HG03139 (cell line): ENCODE results near the gene NDUFAF8.
"Not testable (repeated sequence)": the region's sequence is repeated elsewhere in the genome, so short reads cannot be mapped to it uniquely, and the experiment has no call there.

Experiments used
- ATAC-seq: cut with Tn5 transposase; IDR thresholded peaks from one replicate; pipeline ENCODE4 v1.9.1; 2021; ENCODE audit not compliant: unreplicated experiment

Gene NDUFAF8

DNA sequence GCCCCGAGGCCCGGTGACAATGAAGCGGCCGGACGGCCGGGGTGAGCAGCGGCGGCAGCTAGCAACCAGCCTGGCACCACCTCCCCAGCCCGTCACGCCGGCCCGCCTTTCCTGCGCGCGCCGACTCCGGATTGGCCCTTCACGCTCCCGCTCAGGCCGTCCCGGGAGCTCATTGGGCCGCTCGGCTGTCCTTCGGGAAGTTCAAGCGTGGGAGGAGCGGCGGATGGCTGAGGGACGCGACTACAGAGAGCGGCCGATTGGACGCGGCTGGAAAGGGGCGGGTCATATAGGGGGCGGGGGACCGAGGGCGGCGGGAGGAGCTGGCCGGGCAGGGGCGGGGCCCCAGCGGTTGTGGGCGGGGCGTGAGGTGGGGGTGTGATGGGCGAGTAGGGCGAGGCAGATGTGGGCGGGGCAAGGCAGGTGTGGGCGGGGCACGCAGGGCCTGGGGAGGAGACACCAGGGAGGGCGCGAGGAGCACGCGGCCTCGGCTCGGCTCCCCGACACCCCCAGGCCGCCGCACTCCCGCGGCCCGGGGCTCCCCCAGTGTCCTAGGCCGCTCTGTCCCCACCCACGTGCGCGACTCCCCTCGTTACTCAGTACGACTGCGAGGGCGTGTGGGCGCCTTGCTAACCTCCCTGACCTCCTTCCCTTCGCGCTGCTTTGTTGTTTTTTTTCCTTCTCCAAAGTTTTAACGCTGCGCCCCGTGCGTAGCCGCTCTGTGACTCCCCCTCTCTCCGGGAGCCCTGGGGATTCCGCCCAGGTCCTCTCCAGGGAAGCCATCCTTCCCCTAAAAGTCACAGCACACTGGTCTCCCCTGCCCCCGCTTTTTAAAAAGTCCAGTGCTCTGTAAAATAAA lies 16.0 kb upstream of the NDUFAF8 start, which contains the start of gene CEP131:
Gene CEP131, minus strand, starts transcription at position 60 of the 856 bp plus-strand sequence. CDS start 2,909 bp downstream, outside the sequence.
- ATAC-seq, result peak; percentile 92

DNA sequence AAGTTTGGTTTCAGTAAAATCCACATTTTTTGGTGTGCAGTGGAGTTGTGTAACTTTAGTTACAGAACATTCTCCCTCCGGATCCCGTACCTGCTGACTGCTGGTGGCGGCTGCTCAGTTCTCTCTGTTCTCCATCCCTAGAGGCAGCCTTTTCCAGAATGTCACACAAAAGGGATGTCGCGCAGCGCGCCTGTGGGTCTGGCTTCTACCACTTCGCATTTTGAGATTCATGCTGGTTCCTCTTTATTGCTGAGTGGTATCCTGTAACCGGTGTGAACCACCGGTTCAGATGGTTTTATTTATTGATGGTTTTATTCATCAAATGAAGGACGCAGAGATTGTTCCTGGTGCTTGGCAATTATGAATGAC lies 15.4 kb upstream of the NDUFAF8 start:
- no peak for ATAC-seq

DNA sequence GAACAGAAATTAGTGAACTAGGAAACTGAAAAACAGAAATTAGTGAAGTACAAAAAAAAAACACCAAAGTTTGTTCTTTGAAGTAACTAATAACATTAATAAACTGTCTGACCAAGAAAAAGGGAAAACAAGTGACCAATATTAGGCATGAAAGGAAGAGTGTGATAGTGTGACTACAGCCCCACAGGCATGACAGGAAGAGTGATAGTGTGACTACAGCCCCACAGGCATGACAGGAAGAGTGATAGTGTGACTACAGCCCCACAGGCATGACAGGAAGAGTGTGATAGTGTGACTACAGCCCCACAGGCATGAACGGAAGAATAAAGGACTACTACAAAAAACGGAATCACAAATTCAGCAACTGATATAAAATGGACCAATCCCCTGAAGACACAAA lies 11.5 kb upstream of the NDUFAF8 start:
- not testable (repeated sequence) for ATAC-seq

DNA sequence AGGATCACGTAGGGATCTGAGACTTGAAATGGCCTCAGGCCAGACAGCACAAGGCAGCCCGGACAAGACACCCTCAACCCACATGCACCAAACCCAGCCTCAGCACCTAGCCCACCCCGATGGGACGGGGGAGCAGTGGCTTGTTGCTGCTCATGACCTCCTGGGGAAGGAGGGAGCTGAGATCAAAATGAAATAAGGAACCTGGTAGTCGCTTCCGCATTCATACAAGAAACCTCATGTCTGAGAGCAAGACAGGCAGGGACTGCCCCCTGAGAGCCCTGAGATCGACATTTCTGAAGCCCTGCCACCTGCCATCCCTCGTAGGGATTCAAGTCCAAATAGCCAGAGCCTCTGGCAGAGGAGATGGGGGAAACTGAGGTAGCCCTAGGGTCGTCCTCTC lies 10.7 kb upstream of the NDUFAF8 start:
- ATAC-seq, result no peak

DNA sequence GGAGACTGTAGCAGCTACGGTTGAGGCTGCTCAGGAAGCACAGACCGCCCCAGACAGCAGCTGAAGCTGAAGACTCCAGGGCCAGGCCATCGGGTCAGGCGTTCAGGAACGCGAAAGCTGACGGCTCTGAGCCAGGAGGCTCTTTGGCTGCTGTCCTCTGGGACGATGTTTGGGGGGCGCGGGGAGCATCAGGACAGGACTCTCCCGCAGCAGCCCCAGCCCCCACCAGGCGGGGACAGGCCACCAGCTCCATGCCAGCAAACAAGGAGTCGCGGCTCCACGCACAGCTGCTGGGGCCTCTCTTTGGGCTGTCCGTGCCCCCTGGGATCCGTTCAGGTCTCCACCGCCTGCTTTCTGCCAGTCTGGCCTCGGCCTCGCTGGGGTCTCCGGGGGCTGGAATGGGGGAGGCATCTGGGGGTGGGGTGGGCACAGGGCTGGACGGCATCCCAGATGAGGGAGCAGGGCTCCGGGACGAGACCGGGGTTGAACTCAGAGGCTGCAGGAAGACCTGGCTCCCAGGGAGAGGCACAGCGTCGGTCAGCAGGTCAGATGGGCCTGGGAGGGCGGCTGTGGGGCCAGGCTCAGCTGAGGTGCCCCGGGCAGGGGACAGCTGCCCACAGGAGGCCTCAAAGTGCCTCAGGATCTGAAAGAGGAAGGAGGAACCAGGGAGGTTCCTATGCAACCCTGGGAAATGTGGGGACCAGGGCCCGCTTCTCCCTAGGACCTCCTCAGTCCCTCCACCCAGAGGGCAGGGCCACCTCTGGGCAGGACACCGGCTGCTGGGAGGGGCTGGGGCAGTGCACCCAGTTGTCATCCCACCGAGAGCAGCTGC lies 10.1 kb upstream of the NDUFAF8 start:
- no peak for ATAC-seq

DNA sequence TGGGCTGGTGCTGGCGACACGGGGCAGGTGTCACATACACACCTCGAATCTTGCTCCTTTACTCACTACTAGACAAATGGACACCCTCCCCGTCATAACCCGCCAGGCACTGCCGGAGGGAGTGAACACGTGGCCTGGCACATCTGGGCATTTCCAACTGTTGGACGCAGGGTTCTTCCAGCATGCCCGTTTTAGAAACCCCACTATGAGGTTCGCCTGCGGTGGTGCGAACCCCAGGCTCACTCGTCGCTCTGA lies 9.5 kb upstream of the NDUFAF8 start:
- ATAC-seq, result no peak

DNA sequence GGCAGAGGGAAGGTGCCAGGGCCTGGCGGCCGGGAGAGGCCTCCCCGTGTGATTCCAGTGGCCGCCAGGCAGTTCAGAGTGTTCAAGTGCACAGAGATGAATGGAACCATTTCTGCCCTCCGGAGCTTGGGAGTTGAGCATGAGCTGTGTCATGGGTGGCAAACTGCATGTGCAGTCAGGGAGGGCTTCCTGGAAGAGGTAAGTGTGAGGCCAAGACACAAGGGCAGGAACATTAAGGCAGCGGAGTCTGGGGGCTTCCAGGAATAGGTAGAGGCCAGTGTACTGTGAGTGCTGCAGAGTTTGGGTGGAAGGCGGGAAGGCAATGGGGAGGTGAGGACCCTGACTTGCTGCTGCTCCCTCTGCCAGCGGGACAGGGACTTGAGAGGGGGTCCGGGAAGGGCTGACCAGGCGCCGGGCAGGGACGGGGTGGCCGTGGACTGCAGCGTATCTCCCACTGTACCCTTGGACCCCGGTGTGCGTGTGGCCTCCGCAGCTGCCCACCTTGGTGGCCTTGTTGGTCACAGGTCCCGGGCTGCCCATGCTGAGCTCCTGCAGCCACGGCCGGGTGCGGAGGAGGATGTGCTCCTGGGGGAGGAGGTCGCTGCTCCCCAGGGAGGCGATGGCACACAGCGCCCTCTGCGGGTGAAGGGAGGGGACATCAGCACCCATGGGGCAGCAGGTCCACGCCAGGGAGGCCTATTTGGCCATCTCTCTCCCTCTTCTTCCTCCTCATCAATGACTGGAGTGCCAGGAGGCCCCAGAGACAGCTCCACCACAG lies 8.9 kb upstream of the NDUFAF8 start:
- ATAC-seq, result no peak

DNA sequence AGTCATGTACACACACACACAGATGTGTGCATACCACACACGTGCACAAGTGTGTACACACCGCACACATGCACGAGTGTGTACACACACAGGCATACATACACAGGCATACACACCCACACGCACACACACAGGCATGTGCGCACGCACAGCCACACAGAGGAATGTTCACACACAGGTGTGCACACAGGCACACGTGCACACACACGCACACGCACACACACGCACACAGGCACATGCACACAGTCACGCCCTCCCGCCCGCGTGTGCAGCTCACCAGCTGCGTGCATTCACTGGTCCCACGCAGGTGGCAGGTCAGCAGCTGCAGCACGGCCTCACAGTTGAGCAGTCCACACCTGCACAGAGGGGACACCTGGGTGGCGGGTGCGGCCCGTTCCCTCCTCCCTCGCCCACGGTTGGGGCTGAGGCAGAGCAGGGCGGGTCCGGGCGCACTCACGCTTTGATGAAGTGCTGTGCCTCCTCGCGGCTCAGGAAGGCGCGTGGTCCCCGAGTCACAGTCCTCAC lies 7.9 kb upstream of the NDUFAF8 start:
- no peak for ATAC-seq

DNA sequence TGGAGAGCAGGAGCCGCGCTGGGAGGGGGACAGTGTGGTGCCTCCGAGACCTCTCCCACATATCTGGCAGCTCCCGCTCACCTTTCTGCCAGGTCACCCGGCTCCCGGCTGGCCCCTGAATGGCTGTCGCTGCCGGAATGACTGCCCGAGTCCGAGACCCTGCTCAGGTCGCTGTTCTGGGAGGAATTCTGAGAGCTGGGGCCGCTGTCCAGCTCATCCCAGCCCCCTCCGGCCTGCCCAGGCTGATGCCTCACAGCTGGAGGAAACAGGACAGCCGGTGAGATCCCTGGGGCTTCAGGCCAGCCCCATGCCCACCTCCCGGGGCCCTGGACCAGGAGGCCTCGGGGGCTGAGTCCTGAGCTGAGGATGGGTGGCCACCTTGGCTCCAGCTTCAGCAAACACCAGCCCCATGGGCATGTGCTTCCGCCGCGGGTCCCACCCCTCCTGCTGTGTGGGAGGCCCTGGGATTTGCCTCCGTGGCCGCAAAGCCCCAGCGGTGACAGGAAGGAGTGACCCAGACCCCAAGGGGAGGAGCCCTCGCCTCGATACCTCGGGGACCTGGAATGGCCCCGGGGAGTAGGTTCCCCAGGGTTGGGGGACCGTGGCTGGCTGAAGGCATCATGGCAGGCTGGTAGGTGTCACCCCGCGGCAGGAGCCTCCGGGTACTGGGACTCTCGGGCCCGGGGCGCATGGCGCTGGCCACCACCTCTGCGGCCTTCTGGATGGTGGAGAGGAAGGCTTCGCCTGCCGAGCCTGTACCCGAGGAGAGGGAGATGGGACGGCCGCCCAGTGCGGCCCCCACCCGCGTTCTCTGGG lies 7.1 kb upstream of the NDUFAF8 start:
- no peak for ATAC-seq

DNA sequence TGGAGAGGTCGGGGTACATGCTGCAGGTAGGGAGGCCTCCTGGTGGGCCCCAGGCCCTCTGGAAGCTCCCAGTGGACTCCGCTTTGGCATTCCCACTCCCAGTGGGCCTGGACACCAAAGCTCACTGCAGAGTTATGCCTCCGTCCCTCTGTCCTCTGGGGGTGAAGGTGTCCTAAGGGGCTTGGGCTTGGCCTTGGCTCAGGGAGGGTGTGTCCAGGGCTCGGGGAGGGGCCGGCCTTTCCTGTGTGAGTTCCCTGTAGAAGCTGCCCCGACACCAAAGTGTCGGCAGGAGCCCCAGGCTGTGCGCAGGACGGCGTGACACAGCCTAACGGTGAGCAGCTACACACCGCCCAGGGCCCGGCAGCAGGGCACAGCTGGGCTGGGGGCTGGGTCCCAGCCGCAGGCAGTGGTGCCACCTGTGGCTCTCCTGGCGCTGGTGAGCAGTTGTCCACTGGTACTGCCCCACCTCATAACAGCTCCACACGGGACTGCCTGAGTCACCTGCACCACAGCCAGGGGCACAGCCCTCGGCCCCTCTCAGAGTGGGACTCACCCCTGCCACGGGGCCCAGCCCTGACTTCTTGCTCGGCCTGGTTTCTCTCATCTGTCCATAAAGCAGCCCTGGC lies 6.4 kb upstream of the NDUFAF8 start:
- no peak for ATAC-seq

DNA sequence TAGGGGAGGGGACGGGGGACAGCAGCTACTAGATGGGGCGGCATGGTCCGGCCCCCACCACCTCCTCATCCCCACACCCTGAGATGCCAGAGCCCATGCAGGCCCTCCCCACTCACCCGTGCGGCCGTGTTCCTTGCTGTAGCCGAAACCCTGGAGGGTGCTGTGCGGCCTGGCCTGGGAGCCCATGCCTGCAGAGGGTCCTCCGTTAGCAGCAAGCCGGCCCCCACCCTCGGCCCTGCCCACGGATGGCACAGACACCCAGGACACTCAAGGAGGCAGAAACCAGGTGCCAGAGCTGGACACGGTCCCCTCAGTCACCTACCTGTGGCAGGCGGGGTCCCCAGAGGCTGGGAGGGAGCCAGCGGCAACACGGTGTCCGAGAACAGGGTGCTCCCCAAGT lies 5.8 kb upstream of the NDUFAF8 start:
- no peak for ATAC-seq

DNA sequence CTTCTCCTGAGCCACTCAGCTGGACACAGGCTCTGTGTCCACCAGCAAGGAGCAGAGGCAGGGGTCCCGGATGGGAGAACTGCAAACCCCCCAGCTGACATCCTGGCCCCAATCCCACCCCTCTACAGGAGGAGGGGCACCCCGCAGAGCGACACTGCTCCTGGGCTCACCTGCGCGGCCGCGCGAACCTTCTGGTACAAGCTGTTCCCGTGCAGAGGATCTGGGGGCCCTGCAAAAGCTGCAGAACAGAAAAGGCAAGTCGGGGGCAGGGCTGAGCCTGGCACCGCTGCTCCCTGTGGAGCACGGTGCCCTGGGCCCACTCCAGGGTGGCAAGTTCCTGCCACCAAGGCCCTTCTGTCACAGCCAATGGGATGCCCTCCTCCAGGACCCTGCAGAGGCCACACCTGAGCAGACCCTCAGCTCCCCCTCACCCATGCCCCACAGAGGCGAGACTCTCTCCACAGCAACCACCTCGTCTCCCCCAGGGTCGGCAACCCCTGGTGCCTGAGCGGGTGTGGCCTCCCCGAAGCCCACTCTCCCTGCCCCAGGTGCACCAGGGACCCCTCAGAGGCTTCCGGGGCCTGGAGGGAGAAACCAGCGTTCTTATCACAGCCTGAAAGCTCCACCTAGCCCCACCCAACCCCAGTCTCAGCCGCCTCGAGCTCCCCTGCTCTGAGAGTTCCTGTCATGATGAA lies 5.2 kb upstream of the NDUFAF8 start:
- no peak for ATAC-seq

DNA sequence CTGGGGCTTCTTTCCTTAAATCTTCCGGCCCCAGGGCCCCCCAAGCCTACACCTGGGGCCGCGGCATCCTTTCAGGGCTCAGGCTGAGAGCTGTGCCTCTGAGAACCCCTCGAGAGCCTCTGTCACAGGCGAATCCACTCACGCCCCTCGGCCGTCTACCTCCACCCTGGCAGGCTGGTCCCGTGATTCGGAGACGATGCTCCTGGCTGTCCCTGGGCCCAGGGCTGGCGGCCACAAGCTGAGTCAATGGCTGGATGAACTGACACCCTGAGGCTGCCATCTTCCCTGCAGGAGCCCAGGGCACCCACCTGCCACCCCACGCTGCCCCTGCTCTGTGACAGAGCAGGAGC lies 4.6 kb upstream of the NDUFAF8 start:
- no peak for ATAC-seq

DNA sequence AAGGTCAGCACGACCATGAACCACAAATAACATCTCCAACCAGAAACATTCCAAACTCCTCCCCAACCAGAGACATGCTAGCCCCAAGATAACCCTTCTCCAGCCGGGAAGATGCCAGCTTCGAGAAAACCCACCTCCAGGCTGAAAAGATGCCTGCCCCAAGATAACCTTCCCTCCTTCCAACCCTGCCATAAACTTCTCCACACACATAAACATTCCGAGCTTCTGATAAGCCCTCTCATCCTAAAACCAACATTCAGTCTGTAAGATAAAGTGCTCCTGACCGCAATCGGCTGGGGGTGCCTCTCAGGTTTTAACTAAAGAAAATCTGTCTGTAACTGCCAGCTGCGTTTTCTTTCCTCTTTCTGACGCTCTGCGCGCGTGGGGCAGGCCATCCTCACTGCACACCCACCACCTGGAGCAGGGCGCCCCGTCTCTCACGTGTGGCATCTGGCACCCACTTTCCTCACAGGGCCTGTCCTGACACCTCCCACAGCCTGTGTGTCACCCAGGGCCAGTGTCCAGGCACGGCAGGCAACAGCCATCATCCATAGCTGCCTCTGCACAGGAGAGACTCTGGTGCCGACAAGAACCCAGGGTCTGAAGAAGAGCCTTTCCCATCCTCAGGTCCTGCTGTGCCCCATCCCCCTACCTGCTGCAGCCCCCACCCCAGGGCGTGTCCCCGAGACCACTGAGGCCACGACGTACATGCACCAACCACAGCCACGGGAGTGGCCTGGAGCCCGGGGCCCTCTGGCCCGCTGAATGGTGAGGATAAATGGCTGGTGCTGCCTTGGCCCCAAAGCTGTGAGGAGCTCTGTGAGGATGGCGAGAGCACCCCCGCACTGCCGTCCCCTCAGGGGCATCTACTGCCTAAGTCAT lies 3.9 kb upstream of the NDUFAF8 start:
- ATAC-seq, result no peak

DNA sequence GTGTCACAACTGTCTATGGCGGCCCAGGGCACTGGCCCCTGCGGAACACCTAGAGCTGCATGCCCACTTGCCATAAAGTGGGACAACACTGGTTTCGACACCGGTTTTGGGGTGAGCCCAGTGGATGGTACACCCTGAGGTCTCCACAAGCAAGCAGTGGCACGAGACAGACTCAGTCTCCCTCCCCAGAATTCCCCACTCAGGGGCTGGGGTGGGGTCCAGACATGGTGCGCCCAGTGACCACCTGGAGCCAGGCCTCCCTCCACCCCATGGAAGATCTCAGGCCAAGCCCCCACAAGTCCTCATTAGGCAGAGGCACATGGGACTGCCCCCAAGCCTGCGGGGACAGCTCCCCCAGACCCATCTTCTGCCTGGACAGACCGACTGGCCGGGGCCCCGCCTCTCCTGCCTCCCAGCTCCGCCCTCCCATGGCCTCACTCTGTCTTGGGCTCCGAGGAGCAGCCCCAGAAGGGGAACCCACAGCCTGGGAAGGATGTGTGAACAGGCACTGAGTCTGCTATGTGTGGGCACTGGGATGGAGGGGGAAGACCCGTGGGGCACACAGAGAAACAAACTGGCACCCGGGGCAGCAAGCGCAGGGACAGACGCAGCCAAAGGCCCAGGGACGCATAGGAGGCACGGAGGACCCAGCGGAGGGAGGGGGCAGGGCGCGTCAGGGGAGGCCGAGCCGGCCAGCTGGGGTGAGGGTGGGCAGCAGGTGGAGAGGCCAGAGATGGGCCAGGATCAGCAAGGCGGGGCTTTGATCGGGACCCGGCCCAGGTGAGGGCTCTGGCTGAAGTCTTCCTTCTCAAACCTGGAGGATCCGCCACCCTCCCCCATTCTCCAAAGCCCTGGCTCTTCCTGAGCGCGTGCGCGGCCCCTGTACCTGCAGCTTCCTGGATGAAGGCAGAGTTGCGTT lies 3.0 kb upstream of the NDUFAF8 start:
- ATAC-seq, result no peak

DNA sequence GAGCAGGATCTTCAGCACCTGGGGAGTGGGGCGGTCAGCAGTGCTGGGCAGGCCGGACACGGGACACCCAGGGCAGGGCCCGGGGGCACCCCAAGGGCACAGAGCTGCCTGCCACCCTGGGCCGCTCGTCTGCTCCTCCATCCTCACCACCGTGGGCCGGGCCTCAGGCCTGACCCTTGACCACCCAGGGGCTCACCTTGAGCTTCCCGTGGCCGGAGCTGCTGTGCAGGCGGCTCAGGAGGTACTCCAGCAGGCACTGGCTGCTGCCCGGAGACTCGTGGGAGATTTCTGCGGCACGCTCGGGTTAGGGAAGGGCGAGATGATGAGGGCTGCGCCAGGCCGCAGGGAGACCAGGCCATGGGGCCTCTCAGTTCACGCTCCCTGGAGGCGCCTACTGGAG lies 2.3 kb upstream of the NDUFAF8 start:
- ATAC-seq, result no peak

DNA sequence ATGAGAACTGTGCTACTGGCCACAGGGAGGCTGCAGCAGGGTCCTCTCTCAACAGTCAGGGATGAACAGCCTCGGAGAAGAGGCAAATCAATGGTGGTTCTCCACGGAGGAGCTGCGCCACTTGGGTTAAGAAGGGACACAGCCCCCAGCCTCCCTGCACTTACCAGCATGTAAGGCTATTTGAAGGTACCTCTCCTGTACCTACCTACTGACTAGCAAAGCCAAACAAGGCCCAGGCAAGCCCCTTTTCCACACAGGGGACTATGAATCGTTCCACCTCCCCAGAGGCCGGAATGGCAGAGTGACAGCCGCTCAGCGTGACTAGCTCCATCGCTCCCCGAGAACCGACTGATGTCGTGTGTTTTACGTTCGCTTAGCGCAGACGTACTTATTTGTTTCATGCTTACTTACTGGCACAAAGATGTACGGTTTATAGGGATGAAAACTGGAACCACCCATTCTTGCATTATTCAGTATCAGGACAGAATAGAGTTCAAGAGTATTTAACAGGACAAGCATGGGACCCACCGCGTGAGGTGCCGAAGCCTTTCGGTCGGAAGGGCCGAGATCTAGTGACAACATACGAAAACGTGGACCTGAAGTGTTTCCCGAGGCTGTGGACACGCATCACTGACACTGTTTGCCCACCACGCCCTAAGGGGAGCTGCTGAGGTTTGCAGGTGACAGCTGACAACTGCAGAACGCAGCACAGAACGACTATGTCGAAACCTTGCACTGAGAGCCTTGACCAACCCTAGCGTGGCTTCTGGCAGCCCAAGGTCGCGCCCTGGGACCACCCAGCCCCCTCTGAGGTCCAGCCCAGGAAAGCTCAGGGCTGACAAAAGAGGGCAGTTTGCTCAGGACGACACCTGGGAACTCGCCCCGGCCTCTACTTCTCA lies 1.3 kb upstream of the NDUFAF8 start:
- no peak for ATAC-seq
